Ishikawa (cell line): ENCODE measurements around the gene LRRC36.

ENCODE experiments used
- EGR1 ChIP-seq: IDR thresholded peaks from 2 replicates; pipeline ENCODE4 v1.6.1; 2012
- EP300 ChIP-seq: IDR thresholded peaks from 2 replicates; pipeline ENCODE4 v1.6.1; 2012; ENCODE audit warnings: borderline replicate concordance
- RAD21 ChIP-seq: IDR thresholded peaks from 2 replicates; pipeline ENCODE4 v1.6.1; 2012; ENCODE audit warnings: low read depth
- TCF12 ChIP-seq: IDR thresholded peaks from 2 replicates; pipeline ENCODE4 v1.6.1; 2012; ENCODE audit warnings: low read depth

GRCh38 chr16:67283039-67283825 is 43.4 kb upstream of the LRRC36 start:
- no peak for TF ChIP-seq EGR1
- TF ChIP-seq EP300, result no peak
- no peak for TF ChIP-seq RAD21
- TF ChIP-seq TCF12, result no peak
